HFFc6 (cell line): ENCODE results near the gene ANXA5. TPM values are rescaled to one million over a fixed set of nuclear protein-coding genes. Genes with fewer than 3 reads are reported as not detected.

ENCODE experiments used
- DNase-seq: peaks from one replicate; pipeline ENCODE4 v3.0.0-alpha.2; 2018
- H3K27ac Mint-ChIP-seq: 2 replicates; pipeline ENCODE4 v1.8.0; 2020; ENCODE audit warnings: mild to moderate bottlenecking, mixed read lengths
- H3K27me3 Mint-ChIP-seq: 2 replicates; pipeline ENCODE4 v1.8.0; 2021; ENCODE audit warnings: mild to moderate bottlenecking, moderate library complexity, mixed read lengths; ENCODE audit not compliant: insufficient read depth
- H3K36me3 Mint-ChIP-seq: 2 replicates; pipeline ENCODE4 v1.8.0; 2021; ENCODE audit warnings: low read depth, mixed read lengths
- H3K4me1 Mint-ChIP-seq: 2 replicates; pipeline ENCODE4 v1.8.0; 2020; ENCODE audit warnings: low read depth, mixed read lengths
- H3K4me3 Mint-ChIP-seq: 2 replicates; pipeline ENCODE4 v1.8.0; 2020; ENCODE audit warnings: mild to moderate bottlenecking, moderate library complexity, mixed read lengths
- H3K9me3 Mint-ChIP-seq: 2 replicates; pipeline ENCODE4 v1.8.0; 2020; ENCODE audit warnings: mild to moderate bottlenecking, mixed read lengths
- total RNA-seq, 6 experiments: library from RNA; stranded (reverse); fragmentation: NEBNext Ultra II Directional; extraction: Animal tissue kit (Norgen Biotek cat#: 25700); gene quantifications; 2 replicates in 1 of 6; 3 replicates in 5 of 6; pipeline ENCODE4 v1.2.3, GENCODE V29; 2021
- TF ChIP-seq, protein P1 (sequence below): fragments of 200-600 bp; sonication (generic); IDR thresholded peaks from 2 replicates; pipeline ENCODE4 v1.5.0; 2021; ENCODE audit warnings: antibody characterized with exemption, mild to moderate bottlenecking

The ANXA5 gene
- total RNA-seq, 6 experiments from 2014 or later, result 934 to 1,075 (median 1,012) TPM

GRCh38 chr4:121728798-121729226, 32.0 kb upstream of the ANXA5 start:
- Mint-ChIP-seq H3K4me3 (no peak overlapping the region; the same call in 1 of the 2 replicates), H3K36me3 (peaks cover 8% of the 10 kb centered on the region; the same call in 1 of the 2 replicates), H3K9me3 (no peaks in the 10 kb centered on the region), H3K27ac (peak overlapping the region; percentile 95), H3K4me1 (peaks cover 55% of the 10 kb centered on the region), H3K27me3 (peaks cover 6% of the 10 kb centered on the region)
- DNase-seq, result peak; percentile 96
- TF ChIP-seq, protein P1, sequence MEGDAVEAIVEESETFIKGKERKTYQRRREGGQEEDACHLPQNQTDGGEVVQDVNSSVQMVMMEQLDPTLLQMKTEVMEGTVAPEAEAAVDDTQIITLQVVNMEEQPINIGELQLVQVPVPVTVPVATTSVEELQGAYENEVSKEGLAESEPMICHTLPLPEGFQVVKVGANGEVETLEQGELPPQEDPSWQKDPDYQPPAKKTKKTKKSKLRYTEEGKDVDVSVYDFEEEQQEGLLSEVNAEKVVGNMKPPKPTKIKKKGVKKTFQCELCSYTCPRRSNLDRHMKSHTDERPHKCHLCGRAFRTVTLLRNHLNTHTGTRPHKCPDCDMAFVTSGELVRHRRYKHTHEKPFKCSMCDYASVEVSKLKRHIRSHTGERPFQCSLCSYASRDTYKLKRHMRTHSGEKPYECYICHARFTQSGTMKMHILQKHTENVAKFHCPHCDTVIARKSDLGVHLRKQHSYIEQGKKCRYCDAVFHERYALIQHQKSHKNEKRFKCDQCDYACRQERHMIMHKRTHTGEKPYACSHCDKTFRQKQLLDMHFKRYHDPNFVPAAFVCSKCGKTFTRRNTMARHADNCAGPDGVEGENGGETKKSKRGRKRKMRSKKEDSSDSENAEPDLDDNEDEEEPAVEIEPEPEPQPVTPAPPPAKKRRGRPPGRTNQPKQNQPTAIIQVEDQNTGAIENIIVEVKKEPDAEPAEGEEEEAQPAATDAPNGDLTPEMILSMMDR, result no peak

- Mint-ChIP-seq H3K27ac (peak overlapping the region; percentile 95), H3K4me3 (peak overlapping the region; percentile 51; the same call in 1 of the 2 replicates), H3K27me3 (peaks cover 6% of the 10 kb centered on the region)
These were observed 31.3 kb upstream of the ANXA5 start for GRCh38 chr4:121728066-121728465.

DNA sequence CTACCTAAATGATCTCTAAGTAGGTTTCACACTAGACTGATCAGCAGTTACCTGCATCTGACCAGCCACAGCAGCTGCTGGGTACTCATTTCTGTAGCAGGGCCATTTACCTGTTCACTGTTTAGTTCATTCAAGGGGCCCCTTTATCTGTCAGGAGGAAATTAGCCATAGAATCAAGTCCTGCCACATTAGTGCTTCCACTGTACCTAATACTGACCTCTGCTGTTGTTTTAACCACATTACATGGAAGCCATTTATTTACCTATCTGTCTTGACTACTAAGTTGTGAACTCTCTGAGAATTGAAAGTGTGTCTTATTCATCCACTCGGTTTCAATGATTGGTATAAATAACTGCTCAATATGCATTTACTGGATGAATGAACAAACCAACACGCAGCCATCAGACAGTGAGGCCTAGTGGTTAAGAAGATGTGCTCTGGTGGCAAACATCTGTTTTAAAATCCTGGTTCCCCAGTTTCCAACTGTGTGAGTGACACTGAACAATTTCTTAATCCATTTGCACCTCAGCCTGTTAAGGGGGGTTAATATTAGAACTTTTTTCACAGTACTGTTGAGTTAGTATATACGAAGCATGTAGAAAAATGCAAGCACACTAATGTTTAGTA, 30.0 kb upstream of the ANXA5 start:
- TF ChIP-seq, protein P1, result peak; percentile 82
- H3K36me3 Mint-ChIP-seq, result peaks cover 8% of the 10 kb centered on the region; the same call in 1 of the 2 replicates
- peaks cover 55% of the 10 kb centered on the region for H3K4me1 Mint-ChIP-seq
- no peak overlapping the region for H3K4me3 Mint-ChIP-seq
- peaks cover 6% of the 10 kb centered on the region for H3K27me3 Mint-ChIP-seq
- H3K9me3 Mint-ChIP-seq, result no peaks in the 10 kb centered on the region
- peak; percentile 71 for DNase-seq
- peak overlapping the region; percentile 95 for H3K27ac Mint-ChIP-seq

More at GRCh38 chr4:121728066-121728465, 31.3 kb upstream of the ANXA5 start:
- Mint-ChIP-seq H3K36me3 (peaks cover 8% of the 10 kb centered on the region; the same call in 1 of the 2 replicates), H3K4me1 (peaks cover 55% of the 10 kb centered on the region), H3K9me3 (no peaks in the 10 kb centered on the region)
- TF ChIP-seq, protein P1, result no peak
- peak; percentile 88 for DNase-seq

DNA sequence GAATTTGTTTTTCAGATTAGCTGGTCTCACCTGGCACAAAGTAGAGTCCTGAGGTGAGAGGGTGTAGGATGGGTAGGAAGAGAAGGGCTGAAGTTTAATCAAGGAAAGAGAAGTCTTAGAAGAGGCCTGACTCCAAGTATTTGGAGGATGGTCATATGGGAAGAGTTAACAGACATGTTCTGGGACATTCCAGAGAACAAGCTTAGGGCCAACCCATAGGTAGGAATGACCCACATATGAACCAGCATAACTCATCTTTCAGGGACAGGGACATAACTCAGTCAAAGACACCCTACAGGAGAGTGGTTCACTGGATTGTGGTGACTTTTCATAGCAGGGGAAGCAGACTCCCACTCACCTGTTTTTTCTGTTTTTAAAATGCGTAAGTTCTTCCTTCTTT, 27.9 kb upstream of the ANXA5 start:
- TF ChIP-seq, protein P1, result no peak
- no peaks in the 10 kb centered on the region for H3K9me3 Mint-ChIP-seq
- 0 out of 2 replicates have a peak, but pooled peaks cover under 1% of the 10 kb centered on the region for H3K36me3 Mint-ChIP-seq
- H3K27ac Mint-ChIP-seq, result no peak overlapping the region
- H3K4me1 Mint-ChIP-seq, result peaks cover 56% of the 10 kb centered on the region
- DNase-seq, result no peak
- H3K27me3 Mint-ChIP-seq, result no peaks in the 10 kb centered on the region
- no peak overlapping the region for H3K4me3 Mint-ChIP-seq

DNA sequence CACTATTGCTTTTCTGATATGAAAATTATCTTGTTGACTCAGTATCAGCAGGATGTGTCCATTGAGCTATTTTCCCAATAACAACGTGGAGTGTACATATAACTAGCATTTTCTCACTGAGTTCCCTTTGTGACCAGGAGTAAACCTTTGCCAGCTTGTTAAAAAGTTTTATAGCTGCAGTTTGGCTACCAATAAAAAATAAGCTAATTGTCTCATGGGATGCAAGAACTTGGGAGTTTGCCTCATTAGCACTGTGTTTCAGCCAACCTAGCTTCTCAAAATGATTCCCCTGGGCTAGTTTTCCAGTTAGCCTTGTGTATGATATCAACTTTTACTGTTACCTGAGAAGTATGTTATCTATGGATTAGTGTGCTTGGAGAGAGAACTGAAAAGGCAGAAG, 24.9 kb upstream of the ANXA5 start:
- Mint-ChIP-seq H3K4me3 (no peak overlapping the region), H3K4me1 (peaks cover 40% of the 10 kb centered on the region), H3K36me3 (no peaks in the 10 kb centered on the region), H3K27me3 (no peaks in the 10 kb centered on the region), H3K9me3 (no peaks in the 10 kb centered on the region), H3K27ac (no peak overlapping the region)
- TF ChIP-seq, protein P1, result no peak
- no peak for DNase-seq
